Endothelial cell of umbilical vein (primary cell): ENCODE data around the gene AMT. TPM values are rescaled to one million over a fixed set of nuclear protein-coding genes. Genes with fewer than 3 reads are reported as not detected.

ENCODE experiments used
- BruUV-seq: library from RNA; stranded (reverse); fragments of 400-500 nt; replicated peaks from 2 replicates; lab custom pipeline; 2021; lab: Mats Ljungman, UMichigan
- CTCF ChIA-PET: fragments of 300-600, 350-600 bp; sonication (Branson Sonifier 250); formaldehyde crosslinking; loops from one replicate; lab custom pipeline; 2021; ENCODE audit warnings: antibody characterized with exemption, inconsistent platforms; lab: Charles Lee
- POLR2A ChIA-PET: fragments of 300-600, 350-600 bp; sonication (Branson Sonifier 250); formaldehyde crosslinking; loops from one replicate; lab custom pipeline; 2021; ENCODE audit warnings: antibody characterized with exemption, inconsistent platforms; lab: Charles Lee
- DNase-seq: peaks from one replicate; pipeline ENCODE4 v3.0.0-alpha.2; 2011; ENCODE audit warnings: low read depth, low spot score
- FAIRE-seq: peaks from 2 replicates; lab custom pipeline; 2011; peaks lifted over from hg19 to GRCh38; lab: Jason Lieb, UNC
- H2AFZ ChIP-seq: 2 replicates; pipeline ENCODE4 v1.6.0; 2012; ENCODE audit warnings: low read depth, low read length, control low read depth, inconsistent platforms
- H3K27ac ChIP-seq: 2 replicates; pipeline ENCODE4 v1.5.1; 2011; ENCODE audit warnings: low read depth, mild to moderate bottlenecking, control low read depth, low read length, moderate library complexity; ENCODE audit not compliant: insufficient read depth
- H3K27me3 ChIP-seq, 2 experiments: 2 replicates each; pipeline versions ENCODE4 v1.6.0 to v1.6.1; 2011; ENCODE audit warnings: low read length in 2 of 2, mixed read lengths in 1 of 2; ENCODE audit not compliant: control insufficient read depth in 2 of 2, insufficient read depth in 2 of 2
- H3K36me3 ChIP-seq, 2 experiments: 2 replicates in 1 of 2; 3 replicates in 1 of 2; pipeline ENCODE4 v1.5.1; 2011; ENCODE audit warnings: low read length in 2 of 2, mild to moderate bottlenecking in 1 of 2, moderate library complexity in 1 of 2; ENCODE audit not compliant: control insufficient read depth in 2 of 2, insufficient read depth in 2 of 2; ENCODE audit errors: extremely low read depth in 1 of 2
- H3K4me1 ChIP-seq: 3 replicates; pipeline ENCODE4 v1.5.1; 2011; ENCODE audit warnings: mild to moderate bottlenecking, low read length; ENCODE audit not compliant: control insufficient read depth, insufficient read depth; ENCODE audit errors: extremely low read depth
- H3K4me2 ChIP-seq: 2 replicates; pipeline ENCODE4 v1.6.1; 2011; ENCODE audit warnings: low read length, control low read depth, mixed read lengths; ENCODE audit not compliant: insufficient read depth
- H3K4me3 ChIP-seq, 3 experiments: fragments of 200-600 bp in 1 of 3; sonication (generic), shearing (Covaris generic) in 1 of 3; replicated peaks in 1 of 3; 2 replicates each; pipeline ENCODE4 v1.5.1; 2011 to 2016; ENCODE audit warnings: control low read depth in 3 of 3, low read length in 3 of 3, mild to moderate bottlenecking in 2 of 3, inconsistent platforms in 1 of 3, low read depth in 1 of 3, moderate library complexity in 1 of 3; ENCODE audit not compliant: insufficient read depth in 1 of 3
- H3K79me2 ChIP-seq: 2 replicates; pipeline ENCODE4 v1.6.0; 2012; ENCODE audit warnings: low read length, inconsistent platforms; ENCODE audit not compliant: control insufficient read depth, insufficient read depth
- H3K9ac ChIP-seq: replicated peaks from 2 replicates; pipeline ENCODE3; 2011; ENCODE audit warnings: low read length, control low read depth; ENCODE audit not compliant: insufficient read depth; ENCODE audit errors: extremely low read depth
- H3K9me1 ChIP-seq: replicated peaks from 3 replicates; pipeline ENCODE4 v1.6.0; 2011; ENCODE audit warnings: mild to moderate bottlenecking, low read length; ENCODE audit not compliant: control insufficient read depth, insufficient read depth; ENCODE audit errors: extremely low read depth
- H3K9me3 ChIP-seq: replicated peaks from 2 replicates; pipeline ENCODE4 v1.5.1; 2012; ENCODE audit warnings: low read length, inconsistent platforms; ENCODE audit not compliant: control insufficient read depth, insufficient read depth
- H4K20me1 ChIP-seq: replicated peaks from 2 replicates; pipeline ENCODE3; 2011; ENCODE audit warnings: mild to moderate bottlenecking, low read length; ENCODE audit not compliant: control insufficient read depth, insufficient read depth; ENCODE audit errors: extremely low read depth
- EZH2 ChIP-seq: IDR thresholded peaks from 2 replicates; pipeline ENCODE4 v1.6.1; 2012; ENCODE audit warnings: borderline replicate concordance, low read depth, mild to moderate bottlenecking, moderate library complexity, low read length, inconsistent platforms; ENCODE audit not compliant: severe bottlenecking
- FOS ChIP-seq: IDR thresholded peaks from 2 replicates; pipeline ENCODE4 v1.6.1; 2011; ENCODE audit warnings: mild to moderate bottlenecking, low read length, moderate library complexity, borderline replicate concordance; ENCODE audit not compliant: insufficient read depth
- GATA2 ChIP-seq: IDR thresholded peaks from 2 replicates; pipeline ENCODE4 v1.7.0; 2011; ENCODE audit warnings: low read depth, mild to moderate bottlenecking, moderate library complexity, mixed read lengths, low read length; ENCODE audit not compliant: insufficient read length, insufficient read depth
- JUN ChIP-seq: IDR thresholded peaks from 2 replicates; pipeline ENCODE4 v1.6.1; 2011; ENCODE audit warnings: borderline replicate concordance, low read depth; ENCODE audit not compliant: insufficient read length, insufficient read depth
- POLR2AphosphoS5 ChIP-seq: IDR thresholded peaks from 2 replicates; pipeline ENCODE4 v1.6.1; 2012; ENCODE audit warnings: low read depth, mild to moderate bottlenecking, control low read depth, low read length, moderate library complexity; ENCODE audit not compliant: insufficient read depth
- dilution Hi-C: fragments of 300-500 bp; cut with MboI; formaldehyde crosslinking; loops from one replicate; pipeline ENCODE4 v1.15.0; 2019; ENCODE audit warnings: low sequenced_read_pairs; ENCODE audit not compliant: extremely low pct_ligation_motif_present
- intact Hi-C: fragments of 100-400 bp; cut with micrococcal nuclease; formaldehyde crosslinking; loops from one replicate; pipeline ENCODE4 v1.10.0; 2022
- polyA plus RNA-seq, 4 experiments: library from polyadenylated mRNA; depleted of rRNA in 3 of 4; stranded (reverse) in 3 of 4; unstranded in 1 of 4; fragments of >200 nt; gene quantifications; 2 replicates each; pipeline versions ENCODE4 v1.2.1 to v1.2.3, GENCODE V29; 2011 to 2012; ENCODE audit warnings: missing spikeins in 1 of 4
- total RNA-seq: library from RNA; stranded (reverse); gene quantifications from 2 replicates; pipeline ENCODE4 v1.2.3, GENCODE V29; 2021
- TF ChIP-seq, protein P1 (sequence below): IDR thresholded peaks from 2 replicates; pipeline ENCODE4 v1.6.1; 2011; ENCODE audit not compliant: insufficient read depth, insufficient read length
- TF ChIP-seq, protein P2 (sequence below), 2 donors: IDR thresholded peaks; 1 replicate in 1 of 2; 2 replicates in 1 of 2; pipeline ENCODE4 v1.5.1; 2011; ENCODE audit warnings: low read length in 2 of 2, mild to moderate bottlenecking in 2 of 2, moderate library complexity in 2 of 2, control low read depth in 1 of 2, inconsistent platforms in 1 of 2, low read depth in 1 of 2; ENCODE audit not compliant: insufficient read depth in 1 of 2; ENCODE audit errors: extremely low read depth in 1 of 2

AMT gene
- total and polyA plus RNA-seq, 2 donors (not counting 3 experiments of a cell fraction or from before 2014, with no cell fraction given), result 4.4 to 9.0 TPM

DNA sequence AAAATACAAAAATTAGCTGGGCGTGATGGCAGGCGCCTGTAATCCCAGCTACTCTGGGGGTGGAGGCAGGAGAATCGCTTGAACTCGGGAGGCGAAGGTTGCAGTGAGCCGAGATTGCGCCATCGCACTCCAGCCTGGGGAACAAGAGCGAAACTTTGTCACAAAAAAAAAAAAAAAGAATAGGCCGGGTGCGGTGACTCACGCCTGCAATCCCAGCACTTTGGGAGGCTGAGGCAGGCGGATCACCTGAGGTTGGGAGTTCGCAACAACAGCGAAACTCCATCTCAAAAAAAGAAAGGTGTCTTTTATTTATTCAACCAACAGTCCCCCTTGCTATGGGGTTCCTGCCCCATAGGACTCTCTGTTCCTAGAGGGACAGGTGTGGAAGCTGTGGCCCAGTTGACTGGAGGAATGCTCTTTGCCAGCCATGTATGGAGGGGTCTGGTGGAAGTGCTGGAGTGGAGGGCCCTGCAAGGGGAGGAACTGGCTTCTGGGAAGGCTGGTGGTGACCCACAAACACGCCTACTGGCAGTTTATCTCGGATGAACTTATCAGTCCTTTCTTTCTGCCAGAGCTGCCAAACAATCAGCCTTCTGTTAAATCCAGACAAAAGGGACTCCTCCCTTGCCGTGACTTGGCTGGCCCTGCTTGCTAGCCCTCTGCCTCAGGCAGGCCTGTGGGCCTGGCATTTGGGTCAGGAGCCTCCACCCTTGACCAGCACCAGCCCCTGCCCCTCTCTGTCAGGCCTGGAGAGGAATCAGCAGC, 43.2 kb upstream of the AMT start:
- no peaks in the 10 kb centered on the region for H3K9me3 ChIP-seq
- H3K27ac ChIP-seq, result no peak overlapping the region
- DNase-seq (no peak), FAIRE-seq (no peak)
- peaks cover 10% of the 10 kb centered on the region for H3K4me1 ChIP-seq
- TF ChIP-seq POLR2AphosphoS5, result no peak
- TF ChIP-seq FOS, result no peak
- TF ChIP-seq, protein P1, sequence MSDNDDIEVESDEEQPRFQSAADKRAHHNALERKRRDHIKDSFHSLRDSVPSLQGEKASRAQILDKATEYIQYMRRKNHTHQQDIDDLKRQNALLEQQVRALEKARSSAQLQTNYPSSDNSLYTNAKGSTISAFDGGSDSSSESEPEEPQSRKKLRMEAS, result no peak
- TF ChIP-seq, protein P2, sequence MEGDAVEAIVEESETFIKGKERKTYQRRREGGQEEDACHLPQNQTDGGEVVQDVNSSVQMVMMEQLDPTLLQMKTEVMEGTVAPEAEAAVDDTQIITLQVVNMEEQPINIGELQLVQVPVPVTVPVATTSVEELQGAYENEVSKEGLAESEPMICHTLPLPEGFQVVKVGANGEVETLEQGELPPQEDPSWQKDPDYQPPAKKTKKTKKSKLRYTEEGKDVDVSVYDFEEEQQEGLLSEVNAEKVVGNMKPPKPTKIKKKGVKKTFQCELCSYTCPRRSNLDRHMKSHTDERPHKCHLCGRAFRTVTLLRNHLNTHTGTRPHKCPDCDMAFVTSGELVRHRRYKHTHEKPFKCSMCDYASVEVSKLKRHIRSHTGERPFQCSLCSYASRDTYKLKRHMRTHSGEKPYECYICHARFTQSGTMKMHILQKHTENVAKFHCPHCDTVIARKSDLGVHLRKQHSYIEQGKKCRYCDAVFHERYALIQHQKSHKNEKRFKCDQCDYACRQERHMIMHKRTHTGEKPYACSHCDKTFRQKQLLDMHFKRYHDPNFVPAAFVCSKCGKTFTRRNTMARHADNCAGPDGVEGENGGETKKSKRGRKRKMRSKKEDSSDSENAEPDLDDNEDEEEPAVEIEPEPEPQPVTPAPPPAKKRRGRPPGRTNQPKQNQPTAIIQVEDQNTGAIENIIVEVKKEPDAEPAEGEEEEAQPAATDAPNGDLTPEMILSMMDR (IDR thresholded peaks at IDR 0.05; ENCODE audit: extremely low read depth in 1 of 2, insufficient read depth in 1 of 2, low read depth in 1 of 2, low read length in 2 of 2), result no peak
- TF ChIP-seq JUN, result no peak
- TF ChIP-seq EZH2, result no peak
- no peak for TF ChIP-seq GATA2
- no peak overlapping the region for H2AFZ ChIP-seq
- ChIA-PET POLR2A (no interaction called here), CTCF (interaction anchor here (1.1 kb wide), 1 partner anchor 16 kb away, joined by 5 read pairs; no protein-coding TSS in a partner anchor)
- no peaks in the 10 kb centered on the region for H3K27me3 ChIP-seq
- H3K36me3 ChIP-seq, result no peaks in the 10 kb centered on the region
- intact Hi-C loops (no loop called here), dilution Hi-C loops (no loop called here)
- no peaks in the 10 kb centered on the region for H3K79me2 ChIP-seq
- no peak overlapping the region for H3K4me3 ChIP-seq
- BruUV-seq, result no TSS peak
- H3K4me2 ChIP-seq, result no peak overlapping the region
- H4K20me1 ChIP-seq, result no peaks in the 10 kb centered on the region
- no peaks in the 10 kb centered on the region for H3K9me1 ChIP-seq
- H3K9ac ChIP-seq, result no peak overlapping the region
